Central memory CD8-positive, alpha-beta T cell (primary cell): ENCODE measurements around the gene FMNL3.
"Not testable (repeated sequence)": the region's sequence is repeated elsewhere in the genome, so short reads cannot be mapped to it uniquely, and the experiment has no call there.

Experiments
- ATAC-seq: fragments of 150-1000 bp; cut with Tn5 transposase; replicated peaks from 2 replicates; pipeline ENCODE4 v1.10.0; 2022; ENCODE audit warnings: mild to moderate bottlenecking, moderate FRiP score, moderate number of reproducible peaks; ENCODE audit not compliant: poor library complexity, severe bottlenecking; ENCODE audit errors: extremely low read depth
- DNase-seq, 2 donors: peaks; one replicate each; pipeline ENCODE4 v3.0.0; 2021; ENCODE audit warnings: low spot score in 2 of 2
- H3K27ac Mint-ChIP-seq: one replicate; pipeline ENCODE4 v1.8.0; 2022; ENCODE audit warnings: low read depth, mild to moderate bottlenecking, moderate library complexity, mixed read lengths
- H3K27me3 Mint-ChIP-seq: one replicate; pipeline ENCODE4 v1.8.0; 2022; ENCODE audit warnings: mixed read lengths
- H3K36me3 Mint-ChIP-seq: one replicate; pipeline ENCODE4 v1.8.0; 2022; ENCODE audit warnings: mild to moderate bottlenecking, moderate library complexity, mixed read lengths; ENCODE audit not compliant: insufficient read depth
- H3K4me1 Mint-ChIP-seq: one replicate; pipeline ENCODE4 v1.8.0; 2022; ENCODE audit warnings: mixed read lengths
- H3K4me3 Mint-ChIP-seq: one replicate; pipeline ENCODE4 v1.8.0; 2022; ENCODE audit warnings: mild to moderate bottlenecking, moderate library complexity, mixed read lengths
- H3K9me3 Mint-ChIP-seq: one replicate; pipeline ENCODE4 v1.8.0; 2022; ENCODE audit warnings: mixed read lengths

FMNL3 gene

DNA sequence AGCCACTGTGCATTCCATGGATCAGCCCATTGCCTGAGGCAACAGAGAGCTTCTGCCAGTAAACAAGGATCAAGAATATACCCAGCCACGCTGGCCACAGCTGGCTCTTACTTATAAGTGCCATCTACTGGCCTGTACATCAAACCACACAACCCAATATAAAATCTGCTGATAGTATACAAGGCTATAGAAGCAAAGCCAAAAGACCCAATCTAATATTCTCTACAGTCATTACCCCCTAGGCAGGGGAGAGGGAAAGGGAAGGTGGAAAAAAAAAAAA is 97.4 kb downstream of the FMNL3 start:
- H3K36me3 Mint-ChIP-seq, result peaks cover 4% of the 10 kb centered on the region
- ATAC-seq, result no peak
- no peak for DNase-seq
- no peaks in the 10 kb centered on the region for H3K4me1 Mint-ChIP-seq
- H3K27ac Mint-ChIP-seq, result no peak overlapping the region
- H3K27me3 Mint-ChIP-seq, result peaks cover 10% of the 10 kb centered on the region
- no peak overlapping the region for H3K4me3 Mint-ChIP-seq
- no peaks in the 10 kb centered on the region for H3K9me3 Mint-ChIP-seq

DNA sequence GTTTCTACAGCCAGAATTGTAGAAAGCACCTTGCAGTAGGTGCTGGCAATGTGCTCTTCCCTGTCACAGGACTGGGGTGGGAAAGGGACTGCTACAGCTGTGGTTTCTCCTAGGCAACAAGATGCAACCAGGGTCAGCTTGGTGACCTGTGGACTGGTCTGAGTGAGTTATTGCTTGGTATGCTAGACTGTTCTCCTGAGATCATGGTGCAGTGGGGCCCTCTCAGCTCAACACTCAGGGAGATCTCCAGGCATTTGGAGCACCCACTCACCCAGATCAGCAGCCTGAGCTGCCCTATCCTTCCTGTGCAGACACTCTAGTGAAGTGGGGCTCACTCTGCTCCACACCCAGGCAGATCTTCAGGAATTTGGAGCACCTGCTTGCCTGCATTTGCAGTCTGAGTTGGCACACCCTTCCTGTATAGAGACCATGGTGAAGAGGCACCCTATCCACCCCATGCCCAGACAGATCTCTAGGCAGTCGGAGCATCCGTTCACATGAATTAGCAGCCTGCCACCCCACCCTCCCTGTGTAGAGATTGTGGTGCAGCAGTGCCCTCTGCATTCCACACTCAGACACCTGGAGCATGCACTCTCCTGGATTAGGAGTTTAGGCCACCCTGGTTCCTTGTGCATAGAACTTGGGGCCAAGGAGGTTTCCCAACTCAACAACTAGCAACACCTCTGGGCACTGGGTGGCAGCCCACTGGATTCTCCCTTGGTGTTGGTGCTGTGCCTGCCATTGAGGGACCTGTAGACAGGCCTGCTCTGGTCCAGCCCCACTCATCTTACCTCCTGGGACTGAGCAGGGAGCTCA is 97.9 kb downstream of the FMNL3 start:
- DNase-seq (no peak), ATAC-seq (no peak)
- Mint-ChIP-seq H3K4me1 (no peaks in the 10 kb centered on the region), H3K36me3 (peaks cover 4% of the 10 kb centered on the region), H3K4me3 (no peak overlapping the region), H3K27ac (no peak overlapping the region), H3K27me3 (peaks cover 4% of the 10 kb centered on the region), H3K9me3 (no peaks in the 10 kb centered on the region)

DNA sequence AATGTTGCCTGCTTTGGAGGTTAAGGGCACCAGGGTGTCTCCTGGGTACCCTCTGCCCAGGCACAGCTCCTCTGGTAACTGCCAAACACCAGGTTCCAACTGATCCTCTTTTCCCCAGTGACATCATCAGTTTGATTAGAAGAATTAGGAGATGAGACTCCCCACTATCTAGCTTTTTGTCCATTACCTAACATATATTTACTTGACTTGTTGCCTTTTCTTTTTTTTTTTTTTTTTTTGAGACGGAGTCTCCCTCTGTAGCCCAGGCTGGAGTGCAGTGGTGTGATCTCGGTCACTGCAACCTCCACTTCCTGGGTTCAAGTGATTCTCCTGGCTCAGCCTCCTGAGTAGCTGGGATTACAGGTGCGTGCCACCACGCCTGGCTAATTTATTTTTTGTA is 101.7 kb downstream of the FMNL3 start, which contains the start of gene FAM186B:
FAM186B (minus strand) TSS at position 101 of the 400 bp plus-strand sequence. CDS start 162 bp downstream, outside the sequence.
- DNase-seq, H3K27ac Mint-ChIP-seq, H3K36me3 Mint-ChIP-seq, ATAC-seq, H3K9me3 Mint-ChIP-seq, H3K4me1 Mint-ChIP-seq, H3K27me3 Mint-ChIP-seq, H3K4me3 Mint-ChIP-seq: not testable (repeated sequence)

DNA sequence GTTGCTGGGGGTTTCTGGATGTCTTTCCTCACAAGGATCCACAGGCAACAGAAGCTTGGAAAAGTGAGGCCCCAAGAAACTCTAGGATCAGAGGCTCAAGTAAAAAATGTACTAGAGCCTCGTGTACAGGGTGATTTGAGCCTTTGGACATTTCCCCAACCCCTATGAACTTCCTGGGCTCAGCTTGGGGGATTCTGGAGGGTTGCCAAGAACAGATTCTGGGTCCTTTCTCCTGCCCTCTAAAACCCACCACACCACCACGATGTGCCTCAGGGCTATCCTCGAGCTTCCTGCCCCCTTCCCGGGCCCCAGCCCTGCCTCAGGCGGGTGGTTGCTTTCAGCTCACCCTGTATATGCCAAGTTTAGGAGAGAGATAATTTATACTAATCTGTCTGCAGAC is 102.3 kb downstream of the FMNL3 start:
- Mint-ChIP-seq H3K4me1 (no peaks in the 10 kb centered on the region), H3K27me3 (no peaks in the 10 kb centered on the region), H3K4me3 (no peak overlapping the region), H3K36me3 (peaks cover 1% of the 10 kb centered on the region), H3K27ac (no peak overlapping the region), H3K9me3 (no peaks in the 10 kb centered on the region)
- no peak for ATAC-seq
- no peak for DNase-seq

DNA sequence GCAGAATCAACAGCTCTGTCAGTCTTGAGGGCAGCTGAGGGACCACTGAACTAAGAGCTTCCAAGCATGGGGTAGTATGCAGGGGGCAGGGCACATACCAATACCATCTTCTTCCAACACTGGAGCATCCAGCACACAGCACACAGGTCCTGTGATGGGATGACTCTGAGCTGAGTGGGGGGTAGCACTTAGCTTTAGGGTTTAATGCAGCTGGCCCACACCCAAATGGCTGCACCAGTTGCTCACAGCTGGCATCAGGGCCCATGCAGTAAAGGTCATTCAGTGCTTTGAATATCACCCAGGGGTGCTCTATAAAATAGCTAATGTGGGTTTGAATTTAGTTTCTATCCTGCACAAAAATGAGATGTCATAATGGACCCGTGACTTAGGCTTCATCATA is 103.5 kb downstream of the FMNL3 start:
- DNase-seq, result no peak
- Mint-ChIP-seq H3K36me3 (peaks cover 1% of the 10 kb centered on the region), H3K27me3 (no peaks in the 10 kb centered on the region), H3K9me3 (no peaks in the 10 kb centered on the region), H3K4me3 (no peak overlapping the region), H3K27ac (no peak overlapping the region), H3K4me1 (no peaks in the 10 kb centered on the region)
- ATAC-seq, result no peak

DNA sequence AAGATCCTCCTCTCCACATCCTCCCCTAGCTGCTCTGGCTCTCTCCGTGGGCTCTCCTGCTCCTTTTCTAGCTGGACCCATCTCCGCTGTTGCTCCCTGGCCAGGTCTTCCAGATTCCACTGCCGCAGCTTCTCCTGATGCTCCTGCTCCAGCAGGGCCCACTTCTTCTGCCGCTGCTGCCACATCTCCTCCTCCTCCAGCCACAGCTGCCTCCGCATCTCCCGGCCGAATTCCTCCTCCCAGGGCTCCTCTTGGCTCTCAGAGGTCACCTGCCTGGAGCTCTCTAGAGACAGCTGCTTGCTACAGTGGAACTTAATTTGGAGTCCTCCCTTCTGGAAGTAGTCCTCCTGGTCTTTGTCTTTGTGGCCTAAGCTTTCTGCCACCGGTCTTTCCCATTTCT is 107.2 kb downstream of the FMNL3 start:
- H3K27me3 Mint-ChIP-seq, result no peaks in the 10 kb centered on the region
- no peaks in the 10 kb centered on the region for H3K4me1 Mint-ChIP-seq
- no peaks in the 10 kb centered on the region for H3K9me3 Mint-ChIP-seq
- peaks cover 2% of the 10 kb centered on the region for H3K36me3 Mint-ChIP-seq
- no peak for DNase-seq
- H3K27ac Mint-ChIP-seq, result no peak overlapping the region
- no peak for ATAC-seq
- no peak overlapping the region for H3K4me3 Mint-ChIP-seq

DNA sequence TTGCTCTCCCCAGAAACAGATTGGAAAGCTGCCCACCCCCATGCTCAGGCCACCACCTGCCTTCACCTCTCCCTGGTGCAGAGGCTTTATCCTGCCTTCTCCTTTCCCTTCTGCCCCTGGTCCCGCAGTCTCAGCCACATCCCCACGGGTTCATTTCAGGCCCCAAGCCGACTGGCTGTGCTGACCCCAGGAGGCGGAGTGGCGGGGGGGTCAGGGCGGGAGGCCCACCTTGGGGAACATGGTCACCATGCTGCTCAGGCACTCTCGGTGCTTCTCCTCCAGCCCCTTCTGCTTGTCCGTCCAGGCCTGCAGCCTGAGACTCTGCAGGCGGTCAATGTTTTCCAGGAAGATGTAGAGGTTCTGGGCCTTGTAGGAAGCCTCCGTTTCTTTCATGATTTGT is 108.7 kb downstream of the FMNL3 start:
- Mint-ChIP-seq H3K4me1 (no peaks in the 10 kb centered on the region), H3K36me3 (peaks cover 2% of the 10 kb centered on the region), H3K9me3 (no peaks in the 10 kb centered on the region), H3K27ac (no peak overlapping the region), H3K27me3 (no peaks in the 10 kb centered on the region), H3K4me3 (no peak overlapping the region)
- no peak for ATAC-seq
- DNase-seq, result no peak

DNA sequence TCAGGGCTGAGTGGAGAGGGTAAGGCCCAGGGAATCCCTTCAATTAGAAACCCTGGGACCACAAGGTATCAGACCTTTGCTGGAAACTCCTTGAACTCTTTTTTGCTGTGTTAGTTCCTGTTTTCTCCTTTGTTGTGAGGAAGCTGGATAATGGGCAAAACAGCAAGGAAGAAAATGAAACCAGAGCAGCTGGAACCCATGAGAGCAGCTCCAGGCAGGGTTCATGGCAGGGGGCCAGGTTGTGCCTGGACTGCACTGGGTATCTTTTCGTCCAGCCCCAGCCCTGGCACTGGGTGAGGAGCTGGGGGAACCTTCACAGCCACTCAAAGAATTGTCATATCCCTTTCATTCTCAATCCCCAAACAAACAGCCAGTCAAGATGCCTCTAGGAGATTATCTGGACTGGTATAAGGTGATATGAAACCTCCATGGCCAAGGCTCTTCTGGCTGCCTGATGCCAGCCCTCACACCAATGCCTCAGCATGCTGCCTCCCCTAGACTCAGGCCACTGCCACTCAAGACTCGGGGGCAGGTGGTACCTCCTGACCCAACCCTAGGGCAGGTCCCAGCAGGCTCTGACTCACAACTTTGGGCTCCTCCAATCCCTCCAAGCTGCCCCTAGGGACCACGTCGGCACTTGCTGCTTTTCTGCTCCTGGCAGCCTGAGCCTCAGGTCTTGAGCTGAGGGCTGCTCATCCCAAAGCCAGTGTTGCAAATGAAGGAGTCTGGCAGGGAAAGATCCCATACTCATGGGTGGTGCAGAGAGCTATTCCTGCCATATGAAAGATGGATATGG is 118.3 kb downstream of the FMNL3 start:
- ATAC-seq (no peak), DNase-seq (no peak)
- Mint-ChIP-seq H3K9me3 (no peaks in the 10 kb centered on the region), H3K4me1 (no peaks in the 10 kb centered on the region), H3K27ac (no peak overlapping the region), H3K36me3 (peaks cover 10% of the 10 kb centered on the region), H3K4me3 (no peak overlapping the region), H3K27me3 (no peaks in the 10 kb centered on the region)

DNA sequence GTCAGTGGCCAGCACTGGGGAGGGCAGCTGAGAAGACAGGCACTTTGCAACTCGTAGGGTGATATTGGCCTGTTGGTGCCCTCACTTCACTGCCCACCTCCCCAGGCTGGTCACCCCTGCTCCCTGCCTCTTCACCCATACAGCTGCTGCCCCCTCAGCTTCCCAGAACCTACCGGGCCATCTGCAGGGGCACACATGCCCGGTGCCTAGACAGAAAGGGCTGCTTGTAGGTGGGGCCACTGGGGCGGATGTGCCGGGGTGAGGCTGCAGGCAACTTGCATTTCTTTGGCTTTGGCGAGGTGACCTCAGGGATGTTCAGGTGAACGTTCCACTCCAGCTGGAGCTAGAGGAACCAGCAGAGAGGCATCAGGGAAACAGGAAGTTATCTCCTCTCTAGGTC is 118.9 kb downstream of the FMNL3 start:
- Mint-ChIP-seq H3K9me3 (no peaks in the 10 kb centered on the region), H3K36me3 (peaks cover 11% of the 10 kb centered on the region), H3K27ac (no peak overlapping the region), H3K27me3 (no peaks in the 10 kb centered on the region), H3K4me1 (no peaks in the 10 kb centered on the region), H3K4me3 (no peak overlapping the region)
- no peak for ATAC-seq
- no peak for DNase-seq

DNA sequence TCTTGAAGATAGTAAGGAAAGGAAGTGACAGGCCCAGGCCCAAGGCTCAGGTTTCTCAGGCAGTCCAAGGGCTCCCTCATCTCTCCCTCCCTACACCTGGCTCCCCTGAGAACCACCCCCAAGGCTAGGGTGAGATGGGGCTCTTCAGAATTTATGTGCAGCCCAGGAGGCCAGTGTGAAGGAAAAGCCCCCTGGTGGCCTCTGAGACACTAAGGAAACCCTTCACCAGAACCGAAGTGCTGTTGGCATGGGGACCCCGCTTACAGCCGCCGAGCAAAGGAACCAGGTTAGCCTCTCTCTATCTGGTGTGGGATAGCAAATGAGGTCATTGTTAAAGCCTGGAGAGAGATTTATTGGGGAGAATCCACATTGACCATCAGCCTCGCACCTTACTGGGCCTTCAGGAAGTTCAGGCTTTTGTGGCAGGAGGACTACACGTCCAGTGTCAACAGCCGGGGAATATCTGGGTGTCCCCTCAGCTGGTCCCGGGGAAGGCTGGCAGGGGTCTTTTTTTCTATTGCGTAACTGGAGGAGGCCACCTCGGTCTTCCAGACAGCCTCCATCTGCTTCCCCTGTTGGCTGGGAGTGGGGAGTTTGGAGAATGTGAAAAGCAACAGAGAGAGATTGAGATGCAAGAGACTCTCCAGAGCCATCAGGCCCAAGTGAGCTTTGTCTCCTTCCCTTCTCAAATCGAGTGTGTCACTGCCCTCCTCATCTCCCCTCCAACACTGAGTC is 119.9 kb downstream of the FMNL3 start:
- Mint-ChIP-seq H3K9me3 (no peaks in the 10 kb centered on the region), H3K27ac (no peak overlapping the region), H3K27me3 (no peaks in the 10 kb centered on the region), H3K4me1 (no peaks in the 10 kb centered on the region), H3K36me3 (peaks cover 11% of the 10 kb centered on the region), H3K4me3 (no peak overlapping the region)
- DNase-seq (no peak), ATAC-seq (no peak)
